Left lobe of liver (tissue), 2 donors: ENCODE measurements around the gene SH3RF3. TPM values are rescaled to one million over a fixed set of nuclear protein-coding genes. Genes with fewer than 3 reads are reported as not detected.
"Not testable (repeated sequence)": the region's sequence is repeated elsewhere in the genome, so short reads cannot be mapped to it uniquely, and the experiment has no call there.

Source experiments
- ATAC-seq: fragments of 200-7000 bp; cut with Tn5 transposase; one replicate; pipeline ENCODE4 v1.9.1; 2020; ENCODE audit warnings: mild to moderate bottlenecking, moderate library complexity
- DNase-seq: peaks from one replicate; pipeline ENCODE4 v3.0.0-alpha.2; 2020; ENCODE audit warnings: low spot score
- total RNA-seq: library from RNA; stranded (reverse); gene quantifications from one replicate; pipeline ENCODE4 v1.2.1, GENCODE V29; 2021
- donor health status: DM: no; HTN: no; CAD: no; lungs with moderate emphysema.
- donor health status: DM: no; HTN: yes; CAD: no.

The SH3RF3 gene
- total RNA-seq, 1 donor from 2014 or later = 1.1 TPM

- ATAC-seq = no peak
- no peak for DNase-seq
Observed at GRCh38 chr2:109154226-109154625, 25.2 kb downstream of the SH3RF3 start.

- DNase-seq (no peak), ATAC-seq (no peak)
Observed at GRCh38 chr2:109155553-109156451, 26.8 kb downstream of the SH3RF3 start.

- no peak for DNase-seq
- ATAC-seq = no peak
Observed at GRCh38 chr2:109157563-109158105, 28.6 kb downstream of the SH3RF3 start.

- DNase-seq (no peak), ATAC-seq (no peak)
Observed at GRCh38 chr2:109158237-109158636, 29.2 kb downstream of the SH3RF3 start.

- no peak for DNase-seq
- no peak for ATAC-seq
Observed at GRCh38 chr2:109159096-109159495, 30.1 kb downstream of the SH3RF3 start.

- ATAC-seq (no peak), DNase-seq (no peak)
Observed at GRCh38 chr2:109160714-109161440, 31.9 kb downstream of the SH3RF3 start.

GRCh38 chr2:109162367-109162766, 33.4 kb downstream of the SH3RF3 start:
- ATAC-seq, DNase-seq: not testable (repeated sequence)

- DNase-seq (no peak), ATAC-seq (no peak)
Observed at GRCh38 chr2:109162999-109163398, 34.0 kb downstream of the SH3RF3 start.

GRCh38 chr2:109164311-109164710, 35.3 kb downstream of the SH3RF3 start:
- ATAC-seq = peak; percentile 42
- DNase-seq = no peak

- DNase-seq (peak; percentile 34), ATAC-seq (no peak)
Observed at GRCh38 chr2:109164739-109165221, 35.8 kb downstream of the SH3RF3 start.

GRCh38 chr2:109166811-109167210, 37.8 kb downstream of the SH3RF3 start:
- peak; percentile 6 for DNase-seq
- no peak for ATAC-seq

GRCh38 chr2:109168086-109168485, 39.1 kb downstream of the SH3RF3 start:
- no peak for ATAC-seq
- no peak for DNase-seq

- peak; percentile 75 for ATAC-seq
- DNase-seq = no peak
Observed at GRCh38 chr2:109168716-109169115, 39.7 kb downstream of the SH3RF3 start.

GRCh38 chr2:109170645-109171044, 41.6 kb downstream of the SH3RF3 start:
- DNase-seq (no peak), ATAC-seq (no peak)

- peak; percentile 65 for ATAC-seq
- DNase-seq = no peak
Observed at GRCh38 chr2:109171444-109172334, 42.7 kb downstream of the SH3RF3 start.

GRCh38 chr2:109172556-109173105, 43.6 kb downstream of the SH3RF3 start:
- ATAC-seq (no peak), DNase-seq (no peak)

GRCh38 chr2:109173311-109174171, 44.5 kb downstream of the SH3RF3 start:
- peak; percentile 31 for ATAC-seq

GRCh38 chr2:109174214-109174613, 45.2 kb downstream of the SH3RF3 start:
- no peak for DNase-seq
- no peak for ATAC-seq

More at GRCh38 chr2:109173311-109174171, 44.5 kb downstream of the SH3RF3 start:
- no peak for DNase-seq
